Upper lobe of left lung (tissue), 4 donors: ENCODE measurements around the gene HNRNPCL1.
"Not testable (repeated sequence)": the region's sequence is repeated elsewhere in the genome, so short reads cannot be mapped to it uniquely, and the experiment has no call there.

Source experiments
- EP300 ChIP-seq, 4 donors: sonication (generic); formaldehyde crosslinking; IDR thresholded peaks; one replicate each; pipeline ENCODE4 v1.5.1; 2017; ENCODE audit warnings: antibody characterized with exemption in 4 of 4, control low read depth in 2 of 4
- POLR2A ChIP-seq, 4 donors: fragments of 450-650 bp; IDR thresholded peaks; one replicate each; pipeline ENCODE4 v1.5.1; 2016 to 2017; ENCODE audit warnings: antibody characterized with exemption in 4 of 4, mild to moderate bottlenecking in 2 of 4
- POLR2AphosphoS5 ChIP-seq, 2 donors: sonication (generic); formaldehyde crosslinking; IDR thresholded peaks; one replicate each; pipeline ENCODE4 v1.5.1; 2017; ENCODE audit warnings: antibody characterized with exemption in 2 of 2
- TF ChIP-seq, protein P1 (sequence below), 6 experiments: fragments of 450-650 bp in 4 of 6; fragments of 200-600 bp in 2 of 6; sonication (generic) in 2 of 6; IDR thresholded peaks; one replicate each; pipeline ENCODE4 v1.5.1; 2016 to 2019; ENCODE audit warnings: antibody characterized with exemption in 6 of 6

DNA sequence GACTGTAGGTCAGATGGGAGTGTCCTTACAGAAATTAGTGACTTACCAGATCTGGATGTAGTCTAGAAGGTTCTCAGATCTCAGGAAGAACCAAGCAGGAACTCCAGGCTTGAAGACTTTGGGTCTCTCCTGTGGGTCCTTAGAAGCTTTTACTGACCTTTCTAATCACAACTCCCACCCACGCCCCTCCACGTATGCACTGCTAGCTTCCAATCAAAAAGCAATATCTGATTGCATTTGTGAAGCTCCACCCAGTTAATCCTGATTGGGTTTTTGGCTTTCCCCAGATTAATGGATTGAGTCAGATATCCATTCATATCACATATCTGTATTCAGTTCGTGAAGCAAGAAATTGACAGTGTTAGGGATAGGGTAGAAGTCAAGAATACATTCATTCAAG, 37.6 kb upstream of the HNRNPCL1 start, which contains the start of gene PRAMEF4:
- not testable (repeated sequence) for TF ChIP-seq POLR2A, POLR2AphosphoS5, EP300 (IDR thresholded peaks at IDR 0.05)
- TF ChIP-seq, protein P1, sequence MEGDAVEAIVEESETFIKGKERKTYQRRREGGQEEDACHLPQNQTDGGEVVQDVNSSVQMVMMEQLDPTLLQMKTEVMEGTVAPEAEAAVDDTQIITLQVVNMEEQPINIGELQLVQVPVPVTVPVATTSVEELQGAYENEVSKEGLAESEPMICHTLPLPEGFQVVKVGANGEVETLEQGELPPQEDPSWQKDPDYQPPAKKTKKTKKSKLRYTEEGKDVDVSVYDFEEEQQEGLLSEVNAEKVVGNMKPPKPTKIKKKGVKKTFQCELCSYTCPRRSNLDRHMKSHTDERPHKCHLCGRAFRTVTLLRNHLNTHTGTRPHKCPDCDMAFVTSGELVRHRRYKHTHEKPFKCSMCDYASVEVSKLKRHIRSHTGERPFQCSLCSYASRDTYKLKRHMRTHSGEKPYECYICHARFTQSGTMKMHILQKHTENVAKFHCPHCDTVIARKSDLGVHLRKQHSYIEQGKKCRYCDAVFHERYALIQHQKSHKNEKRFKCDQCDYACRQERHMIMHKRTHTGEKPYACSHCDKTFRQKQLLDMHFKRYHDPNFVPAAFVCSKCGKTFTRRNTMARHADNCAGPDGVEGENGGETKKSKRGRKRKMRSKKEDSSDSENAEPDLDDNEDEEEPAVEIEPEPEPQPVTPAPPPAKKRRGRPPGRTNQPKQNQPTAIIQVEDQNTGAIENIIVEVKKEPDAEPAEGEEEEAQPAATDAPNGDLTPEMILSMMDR (IDR thresholded peaks at IDR 0.05), result not testable (repeated sequence)
